Karpas-422 (cell line): ENCODE measurements around the gene CELSR1. TPM values are rescaled to one million over a fixed set of nuclear protein-coding genes. Genes with fewer than 3 reads are reported as not detected.

ENCODE experiments used
- DNase-seq: peaks from one replicate; pipeline ENCODE4 v3.0.0-alpha.2; 2015
- H2AFZ ChIP-seq: fragments of 200-600 bp; sonication (generic); 2 replicates; pipeline ENCODE4 v1.6.1; 2014; ENCODE audit warnings: antibody characterized with exemption, low read length, mixed read lengths
- H3K27ac ChIP-seq: fragments of 200-600 bp; sonication (generic); 2 replicates; pipeline ENCODE4 v1.5.1; 2014; ENCODE audit warnings: mild to moderate bottlenecking, low read length, moderate library complexity
- H3K27me3 ChIP-seq: fragments of 200-600 bp; sonication (generic); 2 replicates; pipeline ENCODE4 v1.6.1; 2014; ENCODE audit warnings: low read length, mixed read lengths
- H3K36me3 ChIP-seq: fragments of 200-600 bp; sonication (generic); 2 replicates; pipeline ENCODE4 v1.6.1; 2014; ENCODE audit warnings: low read length, mixed read lengths; ENCODE audit not compliant: insufficient read depth
- H3K4me1 ChIP-seq: fragments of 200-600 bp; sonication (generic); 2 replicates; pipeline ENCODE4 v1.6.1; 2014; ENCODE audit warnings: mild to moderate bottlenecking, low read length, mixed read lengths
- H3K4me2 ChIP-seq: fragments of 200-600 bp; sonication (generic); 2 replicates; pipeline ENCODE4 v1.6.1; 2014; ENCODE audit warnings: low read length, low read depth, mild to moderate bottlenecking; ENCODE audit not compliant: poor library complexity, severe bottlenecking
- H3K4me3 ChIP-seq: fragments of 200-600 bp; sonication (generic); 2 replicates; pipeline ENCODE4 v1.5.1; 2014; ENCODE audit warnings: mild to moderate bottlenecking, antibody characterized with exemption, low read length, mixed read lengths
- H3K79me2 ChIP-seq: fragments of 200-600 bp; sonication (generic); 2 replicates; pipeline ENCODE4 v1.6.1; 2014; ENCODE audit warnings: mild to moderate bottlenecking, low read length, mixed read lengths
- H3K9ac ChIP-seq: fragments of 200-600 bp; sonication (generic); 2 replicates; pipeline ENCODE4 v1.6.0; 2014; ENCODE audit warnings: low read length
- H3K9me2 ChIP-seq: fragments of 200-600 bp; sonication (generic), shearing (Covaris generic); replicated peaks from 2 replicates; pipeline ENCODE4 v1.6.0; 2014; ENCODE audit warnings: mild to moderate bottlenecking, low read length, moderate library complexity; ENCODE audit not compliant: insufficient read depth
- H3K9me3 ChIP-seq: fragments of 300-700, 200-600 bp; sonication (generic); 2 replicates; pipeline ENCODE4 v1.6.1; 2014; ENCODE audit warnings: low read length, mixed read lengths
- H4K20me1 ChIP-seq: fragments of 200-600 bp; sonication (generic); 2 replicates; pipeline ENCODE4 v1.6.1; 2014; ENCODE audit warnings: mild to moderate bottlenecking, antibody characterized with exemption, low read length, low read depth; ENCODE audit not compliant: insufficient read depth
- total RNA-seq: library from RNA; depleted of rRNA; stranded (reverse); fragments of >200 nt; shearing (Covaris generic); gene quantifications from 2 replicates; pipeline ENCODE4 v1.2.3, GENCODE V29; 2014; ENCODE audit warnings: low replicate concordance

The CELSR1 gene
- total RNA-seq, 1 experiment from 2014 or later = 0.11 TPM

GRCh38 chr22:46524203-46524740, 13.1 kb downstream of the CELSR1 start:
- no peak overlapping the region for H3K9ac ChIP-seq
- no peaks in the 10 kb centered on the region for H4K20me1 ChIP-seq
- no peak overlapping the region for H2AFZ ChIP-seq
- H3K9me2 ChIP-seq = no peaks in the 10 kb centered on the region
- H3K9me3 ChIP-seq = no peaks in the 10 kb centered on the region
- H3K27me3 ChIP-seq = no peaks in the 10 kb centered on the region
- no peak overlapping the region for H3K27ac ChIP-seq
- no peak overlapping the region for H3K4me2 ChIP-seq
- H3K79me2 ChIP-seq = no peaks in the 10 kb centered on the region
- H3K36me3 ChIP-seq = no peaks in the 10 kb centered on the region
- H3K4me1 ChIP-seq = no peaks in the 10 kb centered on the region
- H3K4me3 ChIP-seq = no peak overlapping the region
- no peak for DNase-seq

DNA sequence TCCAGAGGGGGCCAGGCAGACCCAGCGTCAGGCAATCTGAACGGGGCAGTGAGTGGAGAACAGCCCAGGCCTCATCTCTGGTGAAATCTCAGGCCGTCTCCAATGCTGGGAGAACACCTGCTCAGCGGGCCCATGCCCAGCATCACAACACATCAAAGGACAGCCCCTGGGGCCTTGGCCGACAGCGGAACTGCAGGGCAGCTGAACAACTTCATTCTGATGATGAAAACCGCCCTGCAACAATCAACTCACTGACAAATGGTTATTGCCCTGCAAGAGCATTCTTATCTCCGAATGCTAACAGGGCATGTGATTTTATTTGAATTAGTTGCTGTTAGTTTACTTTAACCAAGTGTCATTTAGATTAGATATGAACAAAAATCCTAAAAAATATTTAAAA, 14.6 kb downstream of the CELSR1 start:
- H3K9ac ChIP-seq = no peak overlapping the region
- DNase-seq = no peak
- no peaks in the 10 kb centered on the region for H3K9me2 ChIP-seq
- no peak overlapping the region for H2AFZ ChIP-seq
- H3K27me3 ChIP-seq = no peaks in the 10 kb centered on the region
- no peak overlapping the region for H3K4me2 ChIP-seq
- no peaks in the 10 kb centered on the region for H3K9me3 ChIP-seq
- H3K36me3 ChIP-seq = no peaks in the 10 kb centered on the region
- no peaks in the 10 kb centered on the region for H3K79me2 ChIP-seq
- no peak overlapping the region for H3K4me3 ChIP-seq
- H3K27ac ChIP-seq = no peak overlapping the region
- H3K4me1 ChIP-seq = no peaks in the 10 kb centered on the region
- no peaks in the 10 kb centered on the region for H4K20me1 ChIP-seq

DNA sequence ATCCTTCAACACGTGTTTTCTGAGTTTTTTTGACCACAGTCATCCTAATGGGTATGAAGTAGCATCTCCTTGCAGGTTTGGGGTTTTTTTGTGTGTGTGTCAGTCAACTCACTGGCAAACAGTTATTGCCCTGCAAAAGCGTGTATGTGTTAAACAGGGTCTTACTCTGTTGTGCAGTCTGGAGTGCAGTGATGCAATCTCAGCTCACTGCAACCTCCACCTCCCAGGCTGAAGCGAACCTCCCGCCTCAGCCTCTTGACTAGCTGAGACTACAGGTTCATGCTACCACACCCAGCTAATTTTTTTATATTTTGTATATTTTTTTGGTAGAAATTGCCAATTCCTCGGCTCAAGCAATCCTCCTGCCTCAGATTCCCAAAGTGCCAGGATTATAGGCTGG, 15.4 kb downstream of the CELSR1 start:
- Histone ChIP-seq H3K9ac (no peak overlapping the region), H3K9me3 (no peaks in the 10 kb centered on the region), H3K79me2 (no peaks in the 10 kb centered on the region), H3K36me3 (no peaks in the 10 kb centered on the region), H2AFZ (no peak overlapping the region), H3K27me3 (no peaks in the 10 kb centered on the region), H3K4me2 (no peak overlapping the region), H4K20me1 (no peaks in the 10 kb centered on the region), H3K4me3 (no peak overlapping the region), H3K27ac (no peak overlapping the region), H3K9me2 (no peaks in the 10 kb centered on the region), H3K4me1 (no peaks in the 10 kb centered on the region)
- DNase-seq = no peak

- no peaks in the 10 kb centered on the region for H3K79me2 ChIP-seq
- DNase-seq = no peak
- H3K4me2 ChIP-seq = no peak overlapping the region
- no peaks in the 10 kb centered on the region for H3K4me1 ChIP-seq
- H3K4me3 ChIP-seq = no peak overlapping the region
- H3K27me3 ChIP-seq = no peaks in the 10 kb centered on the region
- no peak overlapping the region for H3K9ac ChIP-seq
- H3K9me2 ChIP-seq = no peaks in the 10 kb centered on the region
- no peak overlapping the region for H2AFZ ChIP-seq
- no peaks in the 10 kb centered on the region for H3K36me3 ChIP-seq
- H3K9me3 ChIP-seq = no peaks in the 10 kb centered on the region
- no peaks in the 10 kb centered on the region for H4K20me1 ChIP-seq
- no peak overlapping the region for H3K27ac ChIP-seq
These were observed 16.5 kb downstream of the CELSR1 start for GRCh38 chr22:46520880-46521279.

- no peaks in the 10 kb centered on the region for H3K9me2 ChIP-seq
- no peak overlapping the region for H3K27ac ChIP-seq
- H3K4me2 ChIP-seq = no peak overlapping the region
- no peaks in the 10 kb centered on the region for H4K20me1 ChIP-seq
- H3K79me2 ChIP-seq = no peaks in the 10 kb centered on the region
- no peak overlapping the region for H2AFZ ChIP-seq
- H3K9me3 ChIP-seq = no peaks in the 10 kb centered on the region
- no peaks in the 10 kb centered on the region for H3K36me3 ChIP-seq
- no peaks in the 10 kb centered on the region for H3K27me3 ChIP-seq
- no peak overlapping the region for H3K9ac ChIP-seq
- H3K4me3 ChIP-seq = no peak overlapping the region
- no peaks in the 10 kb centered on the region for H3K4me1 ChIP-seq
- DNase-seq = no peak
These were observed 18.0 kb downstream of the CELSR1 start for GRCh38 chr22:46519377-46519776.

GRCh38 chr22:46518542-46519325, 18.7 kb downstream of the CELSR1 start:
- H3K9me3 ChIP-seq = no peaks in the 10 kb centered on the region
- no peak overlapping the region for H3K9ac ChIP-seq
- no peaks in the 10 kb centered on the region for H3K9me2 ChIP-seq
- no peak for DNase-seq
- H3K4me2 ChIP-seq = no peak overlapping the region
- no peaks in the 10 kb centered on the region for H3K4me1 ChIP-seq
- no peaks in the 10 kb centered on the region for H3K79me2 ChIP-seq
- no peaks in the 10 kb centered on the region for H3K27me3 ChIP-seq
- no peak overlapping the region for H2AFZ ChIP-seq
- H4K20me1 ChIP-seq = no peaks in the 10 kb centered on the region
- H3K4me3 ChIP-seq = no peak overlapping the region
- H3K27ac ChIP-seq = no peak overlapping the region
- no peaks in the 10 kb centered on the region for H3K36me3 ChIP-seq

GRCh38 chr22:46518038-46518437, 19.4 kb downstream of the CELSR1 start:
- Histone ChIP-seq H3K9ac (no peak overlapping the region), H3K9me2 (no peaks in the 10 kb centered on the region), H3K4me2 (no peak overlapping the region), H4K20me1 (no peaks in the 10 kb centered on the region), H3K4me1 (no peaks in the 10 kb centered on the region), H3K27ac (no peak overlapping the region), H3K36me3 (no peaks in the 10 kb centered on the region), H3K79me2 (no peaks in the 10 kb centered on the region), H3K4me3 (no peak overlapping the region), H3K9me3 (no peaks in the 10 kb centered on the region), H3K27me3 (no peaks in the 10 kb centered on the region), H2AFZ (no peak overlapping the region)
- DNase-seq = no peak

- H3K4me1 ChIP-seq = no peaks in the 10 kb centered on the region
- no peak for DNase-seq
- H2AFZ ChIP-seq = no peak overlapping the region
- no peaks in the 10 kb centered on the region for H4K20me1 ChIP-seq
- no peaks in the 10 kb centered on the region for H3K79me2 ChIP-seq
- no peaks in the 10 kb centered on the region for H3K27me3 ChIP-seq
- no peak overlapping the region for H3K4me3 ChIP-seq
- no peaks in the 10 kb centered on the region for H3K9me2 ChIP-seq
- no peaks in the 10 kb centered on the region for H3K9me3 ChIP-seq
- no peak overlapping the region for H3K4me2 ChIP-seq
- no peak overlapping the region for H3K27ac ChIP-seq
- H3K36me3 ChIP-seq = no peaks in the 10 kb centered on the region
- H3K9ac ChIP-seq = no peak overlapping the region
These were observed 20.1 kb downstream of the CELSR1 start for GRCh38 chr22:46517255-46517761.
